ENCODE measurements around the gene WNT2B. TPM values are rescaled to one million over a fixed set of nuclear protein-coding genes. Genes with fewer than 3 reads are reported as not detected.

The WNT2B gene
- total and polyA plus RNA-seq, 10 of the 15 experiments (the other 5 are each of a cell fraction or from before 2014, with no cell fraction given): 0.02 to 1.1 (median 0.14) TPM

GRCh38 chr1:112563341-112563740 is 54.6 kb downstream of the WNT2B start:
- Histone ChIP-seq H3K4me3 (no peak overlapping the region), H4K20me1 (ENCODE audit: control insufficient read depth, insufficient read depth) (no peaks in the 10 kb centered on the region), H3K36me3 (ENCODE audit: control insufficient read depth in 2 of 2, insufficient read depth in 2 of 2, low read length in 1 of 2) (no peaks in the 10 kb centered on the region), H3K79me2 (ENCODE audit: control insufficient read depth, insufficient read depth, low read length) (no peaks in the 10 kb centered on the region), H2AFZ (ENCODE audit: control insufficient read depth, low read depth, low read length) (no peak overlapping the region), H3K4me1 (ENCODE audit: control insufficient read depth, insufficient read depth, low read length) (no peaks in the 10 kb centered on the region), H3K9me3 (replicated peaks; ENCODE audit: control insufficient read depth, insufficient read depth, low read length) (no peaks in the 10 kb centered on the region), H3K9ac (ENCODE audit: control insufficient read depth, insufficient read depth, low read length) (no peak overlapping the region), H3K27ac (ENCODE audit: control insufficient read depth, insufficient read depth) (no peak overlapping the region), H3K4me2 (ENCODE audit: control insufficient read depth, insufficient read depth) (no peak overlapping the region), H3K27me3 (replicated peaks in 1 of 2; ENCODE audit: control insufficient read depth in 2 of 2, insufficient read depth in 2 of 2, low read length in 1 of 2) (no peaks in the 10 kb centered on the region)
- TF ChIP-seq, protein P1, sequence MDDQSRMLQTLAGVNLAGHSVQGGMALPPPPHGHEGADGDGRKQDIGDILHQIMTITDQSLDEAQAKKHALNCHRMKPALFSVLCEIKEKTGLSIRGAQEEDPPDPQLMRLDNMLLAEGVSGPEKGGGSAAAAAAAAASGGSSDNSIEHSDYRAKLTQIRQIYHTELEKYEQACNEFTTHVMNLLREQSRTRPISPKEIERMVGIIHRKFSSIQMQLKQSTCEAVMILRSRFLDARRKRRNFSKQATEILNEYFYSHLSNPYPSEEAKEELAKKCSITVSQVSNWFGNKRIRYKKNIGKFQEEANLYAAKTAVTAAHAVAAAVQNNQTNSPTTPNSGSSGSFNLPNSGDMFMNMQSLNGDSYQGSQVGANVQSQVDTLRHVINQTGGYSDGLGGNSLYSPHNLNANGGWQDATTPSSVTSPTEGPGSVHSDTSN (IDR thresholded peaks at IDR 0.05; ENCODE audit: insufficient replicate concordance, low read depth, low read length): no peak
- TF ChIP-seq TCF3 (IDR thresholded peaks at IDR 0.05; ENCODE audit: borderline replicate concordance, insufficient read depth, low read depth, low read length): no peak
- TF ChIP-seq KLF5 (IDR thresholded peaks at IDR 0.05; ENCODE audit: partially characterized antibody): no peak
- TF ChIP-seq, protein P2, sequence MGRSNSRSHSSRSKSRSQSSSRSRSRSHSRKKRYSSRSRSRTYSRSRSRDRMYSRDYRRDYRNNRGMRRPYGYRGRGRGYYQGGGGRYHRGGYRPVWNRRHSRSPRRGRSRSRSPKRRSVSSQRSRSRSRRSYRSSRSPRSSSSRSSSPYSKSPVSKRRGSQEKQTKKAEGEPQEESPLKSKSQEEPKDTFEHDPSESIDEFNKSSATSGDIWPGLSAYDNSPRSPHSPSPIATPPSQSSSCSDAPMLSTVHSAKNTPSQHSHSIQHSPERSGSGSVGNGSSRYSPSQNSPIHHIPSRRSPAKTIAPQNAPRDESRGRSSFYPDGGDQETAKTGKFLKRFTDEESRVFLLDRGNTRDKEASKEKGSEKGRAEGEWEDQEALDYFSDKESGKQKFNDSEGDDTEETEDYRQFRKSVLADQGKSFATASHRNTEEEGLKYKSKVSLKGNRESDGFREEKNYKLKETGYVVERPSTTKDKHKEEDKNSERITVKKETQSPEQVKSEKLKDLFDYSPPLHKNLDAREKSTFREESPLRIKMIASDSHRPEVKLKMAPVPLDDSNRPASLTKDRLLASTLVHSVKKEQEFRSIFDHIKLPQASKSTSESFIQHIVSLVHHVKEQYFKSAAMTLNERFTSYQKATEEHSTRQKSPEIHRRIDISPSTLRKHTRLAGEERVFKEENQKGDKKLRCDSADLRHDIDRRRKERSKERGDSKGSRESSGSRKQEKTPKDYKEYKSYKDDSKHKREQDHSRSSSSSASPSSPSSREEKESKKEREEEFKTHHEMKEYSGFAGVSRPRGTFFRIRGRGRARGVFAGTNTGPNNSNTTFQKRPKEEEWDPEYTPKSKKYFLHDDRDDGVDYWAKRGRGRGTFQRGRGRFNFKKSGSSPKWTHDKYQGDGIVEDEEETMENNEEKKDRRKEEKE (IDR thresholded peaks at IDR 0.05): no peak
- TF ChIP-seq, protein P3, sequence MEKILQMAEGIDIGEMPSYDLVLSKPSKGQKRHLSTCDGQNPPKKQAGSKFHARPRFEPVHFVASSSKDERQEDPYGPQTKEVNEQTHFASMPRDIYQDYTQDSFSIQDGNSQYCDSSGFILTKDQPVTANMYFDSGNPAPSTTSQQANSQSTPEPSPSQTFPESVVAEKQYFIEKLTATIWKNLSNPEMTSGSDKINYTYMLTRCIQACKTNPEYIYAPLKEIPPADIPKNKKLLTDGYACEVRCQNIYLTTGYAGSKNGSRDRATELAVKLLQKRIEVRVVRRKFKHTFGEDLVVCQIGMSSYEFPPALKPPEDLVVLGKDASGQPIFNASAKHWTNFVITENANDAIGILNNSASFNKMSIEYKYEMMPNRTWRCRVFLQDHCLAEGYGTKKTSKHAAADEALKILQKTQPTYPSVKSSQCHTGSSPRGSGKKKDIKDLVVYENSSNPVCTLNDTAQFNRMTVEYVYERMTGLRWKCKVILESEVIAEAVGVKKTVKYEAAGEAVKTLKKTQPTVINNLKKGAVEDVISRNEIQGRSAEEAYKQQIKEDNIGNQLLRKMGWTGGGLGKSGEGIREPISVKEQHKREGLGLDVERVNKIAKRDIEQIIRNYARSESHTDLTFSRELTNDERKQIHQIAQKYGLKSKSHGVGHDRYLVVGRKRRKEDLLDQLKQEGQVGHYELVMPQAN (conservative IDR thresholded peaks at IDR 0.05): no peak
- TF ChIP-seq SUZ12 (IDR thresholded peaks at IDR 0.05; ENCODE audit: unreplicated experiment): no peak
- TF ChIP-seq ZBTB4 (CRISPR knock-in tag; IDR thresholded peaks at IDR 0.05): no peak
- TF ChIP-seq HCFC1 (IDR thresholded peaks at IDR 0.05; ENCODE audit: low read length): no peak
- TF ChIP-seq, protein P4, sequence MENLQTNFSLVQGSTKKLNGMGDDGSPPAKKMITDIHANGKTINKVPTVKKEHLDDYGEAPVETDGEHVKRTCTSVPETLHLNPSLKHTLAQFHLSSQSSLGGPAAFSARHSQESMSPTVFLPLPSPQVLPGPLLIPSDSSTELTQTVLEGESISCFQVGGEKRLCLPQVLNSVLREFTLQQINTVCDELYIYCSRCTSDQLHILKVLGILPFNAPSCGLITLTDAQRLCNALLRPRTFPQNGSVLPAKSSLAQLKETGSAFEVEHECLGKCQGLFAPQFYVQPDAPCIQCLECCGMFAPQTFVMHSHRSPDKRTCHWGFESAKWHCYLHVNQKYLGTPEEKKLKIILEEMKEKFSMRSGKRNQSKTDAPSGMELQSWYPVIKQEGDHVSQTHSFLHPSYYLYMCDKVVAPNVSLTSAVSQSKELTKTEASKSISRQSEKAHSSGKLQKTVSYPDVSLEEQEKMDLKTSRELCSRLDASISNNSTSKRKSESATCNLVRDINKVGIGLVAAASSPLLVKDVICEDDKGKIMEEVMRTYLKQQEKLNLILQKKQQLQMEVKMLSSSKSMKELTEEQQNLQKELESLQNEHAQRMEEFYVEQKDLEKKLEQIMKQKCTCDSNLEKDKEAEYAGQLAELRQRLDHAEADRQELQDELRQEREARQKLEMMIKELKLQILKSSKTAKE (IDR thresholded peaks at IDR 0.05; ENCODE audit: low read depth, poor library complexity, severe bottlenecking): no peak
- no peak for TF ChIP-seq EGR1 (IDR thresholded peaks at IDR 0.05; ENCODE audit: borderline replicate concordance in 1 of 2, low read depth in 2 of 2, low read length in 2 of 2)
- no peak for TF ChIP-seq IKZF2 (IDR thresholded peaks at IDR 0.05)
- intact Hi-C loops (cut with micrococcal nuclease; ENCODE audit: unreplicated experiment) (no loop called here), in situ Hi-C loops (cut with MboI) (no loop called here)
- FAIRE-seq: no peak
- no TSS peak for BruUV-seq (replicated peaks)
- ChIA-PET RAD21 (ENCODE audit: unreplicated experiment) (no interaction called here), SMC1A (ENCODE audit: uncharacterized antibody, unreplicated experiment) (interaction anchor here (1.3 to 1.5 kb wide), 2 partner anchors 19 to 169 kb away, joined by 3 to 4 read pairs; no protein-coding TSS in a partner anchor), POLR2A (no interaction called here), CTCF (no interaction called here)
- ATAC-seq: no peak
- DNase-seq (ENCODE audit: low read depth, low spot score): no peak
